GM12874 (cell line): ENCODE measurements around the gene EXD3.
A peak's percentile ranks its signal among the peaks of the same experiment; 100 is the strongest.

Source experiments
- TF ChIP-seq, protein P1 (sequence below): IDR thresholded peaks from 2 replicates; pipeline ENCODE4 v1.5.1; 2011; ENCODE audit warnings: low read depth, mild to moderate bottlenecking, control low read depth, low read length, moderate library complexity; ENCODE audit not compliant: insufficient read depth

The EXD3 gene

DNA sequence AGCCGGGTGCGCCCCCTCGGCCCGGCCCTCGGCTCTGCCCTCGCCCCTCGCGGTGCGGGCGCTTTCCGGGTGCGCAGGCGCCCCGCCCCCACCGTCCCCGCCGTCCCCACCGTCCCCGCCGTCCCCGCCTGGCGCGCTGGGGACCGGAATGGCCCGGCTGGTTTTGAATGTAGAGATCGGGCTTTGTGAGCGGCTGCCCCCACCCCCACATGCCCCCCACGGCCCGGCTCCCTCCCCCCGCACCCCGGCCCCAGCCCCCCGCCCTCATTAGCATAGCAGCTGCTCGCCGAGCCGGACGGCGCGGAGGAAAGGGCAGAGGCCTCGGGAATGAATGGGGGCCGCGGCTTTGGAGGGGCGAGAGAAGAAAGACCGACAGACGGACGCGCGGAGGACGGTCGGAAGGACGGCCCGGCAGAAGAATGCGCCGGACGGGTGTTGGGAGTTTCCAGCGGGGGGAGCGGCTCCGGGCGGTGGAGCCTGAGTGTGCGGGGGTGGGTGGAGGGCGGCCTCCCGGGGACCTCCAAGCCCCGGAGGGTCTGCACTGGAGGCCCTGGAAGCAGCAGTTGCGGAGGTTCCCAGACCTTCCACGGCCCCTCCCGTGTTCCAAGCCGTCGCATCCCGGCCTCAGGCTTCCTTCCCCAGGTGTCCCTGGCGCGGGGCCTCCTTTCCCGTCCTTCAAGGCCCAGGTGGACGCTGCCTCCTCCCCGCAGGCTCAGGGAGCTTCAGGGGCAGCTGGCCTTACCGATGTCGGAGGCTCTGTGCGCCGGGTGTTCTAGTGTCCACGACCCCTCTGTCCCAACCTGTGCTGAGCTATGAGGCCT is 126.9 kb downstream of the EXD3 start:
- TF ChIP-seq, protein P1, sequence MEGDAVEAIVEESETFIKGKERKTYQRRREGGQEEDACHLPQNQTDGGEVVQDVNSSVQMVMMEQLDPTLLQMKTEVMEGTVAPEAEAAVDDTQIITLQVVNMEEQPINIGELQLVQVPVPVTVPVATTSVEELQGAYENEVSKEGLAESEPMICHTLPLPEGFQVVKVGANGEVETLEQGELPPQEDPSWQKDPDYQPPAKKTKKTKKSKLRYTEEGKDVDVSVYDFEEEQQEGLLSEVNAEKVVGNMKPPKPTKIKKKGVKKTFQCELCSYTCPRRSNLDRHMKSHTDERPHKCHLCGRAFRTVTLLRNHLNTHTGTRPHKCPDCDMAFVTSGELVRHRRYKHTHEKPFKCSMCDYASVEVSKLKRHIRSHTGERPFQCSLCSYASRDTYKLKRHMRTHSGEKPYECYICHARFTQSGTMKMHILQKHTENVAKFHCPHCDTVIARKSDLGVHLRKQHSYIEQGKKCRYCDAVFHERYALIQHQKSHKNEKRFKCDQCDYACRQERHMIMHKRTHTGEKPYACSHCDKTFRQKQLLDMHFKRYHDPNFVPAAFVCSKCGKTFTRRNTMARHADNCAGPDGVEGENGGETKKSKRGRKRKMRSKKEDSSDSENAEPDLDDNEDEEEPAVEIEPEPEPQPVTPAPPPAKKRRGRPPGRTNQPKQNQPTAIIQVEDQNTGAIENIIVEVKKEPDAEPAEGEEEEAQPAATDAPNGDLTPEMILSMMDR, result no peak

DNA sequence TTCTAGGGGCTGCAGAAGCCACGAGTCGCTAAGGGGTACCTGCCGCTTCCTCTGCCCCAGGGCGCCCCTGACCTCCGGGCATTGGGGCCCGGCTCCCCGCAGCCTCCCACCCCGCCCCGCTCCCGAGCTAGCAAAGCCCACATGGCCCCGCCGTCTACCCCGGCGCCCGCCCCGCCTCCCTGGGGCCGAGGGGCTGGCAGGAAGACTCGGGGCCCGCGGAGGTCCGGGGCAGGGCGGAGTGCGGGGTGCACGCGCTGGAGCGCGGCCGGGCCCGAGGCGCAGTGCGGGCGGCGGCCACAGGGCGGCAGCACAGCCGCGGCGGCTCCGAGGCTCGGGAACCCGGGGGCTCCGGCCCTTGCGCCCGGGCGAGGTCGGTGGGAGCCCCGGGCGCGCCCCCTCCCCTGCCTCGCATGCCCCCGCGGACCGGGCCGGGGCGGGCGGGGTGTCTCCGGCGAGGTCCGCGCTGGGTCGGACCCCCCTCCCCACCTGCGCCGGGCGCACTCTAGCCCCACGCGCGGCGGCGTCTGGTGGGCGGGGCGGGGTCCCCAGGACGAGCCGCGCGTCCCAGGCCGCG is 127.6 kb downstream of the EXD3 start:
- TF ChIP-seq, protein P1, result peak; percentile 84

DNA sequence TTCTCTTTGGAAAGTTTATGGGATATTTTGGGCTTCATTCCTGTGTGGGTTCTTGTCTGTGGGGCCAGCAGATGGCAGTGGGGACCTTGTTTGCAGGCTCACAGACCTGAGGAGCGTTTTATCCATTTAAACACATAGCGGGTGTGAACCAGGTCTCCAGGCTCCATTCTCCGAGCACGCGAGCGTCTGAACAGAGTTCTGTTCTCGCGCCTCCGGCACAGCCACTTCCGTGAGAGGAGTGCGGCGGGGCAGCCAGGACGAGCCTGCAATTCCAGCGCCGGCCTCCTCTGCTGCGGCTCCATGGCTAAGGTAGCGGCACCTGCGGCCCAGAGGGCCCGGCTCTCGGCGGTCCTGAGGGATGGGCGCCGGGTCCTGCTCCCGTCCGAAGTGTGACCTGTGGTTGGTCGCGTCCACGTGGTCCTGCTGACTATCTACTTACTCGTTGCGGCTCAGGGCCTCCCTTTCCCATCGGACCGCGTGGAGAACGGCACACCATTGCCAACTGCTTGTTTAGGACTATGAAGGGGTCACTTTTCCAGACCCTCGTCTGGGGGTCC is 128.2 kb downstream of the EXD3 start:
- TF ChIP-seq, protein P1, result no peak

GRCh38 chr9:137294091-137294680 is 128.8 kb downstream of the EXD3 start:
- TF ChIP-seq, protein P1, result no peak

DNA sequence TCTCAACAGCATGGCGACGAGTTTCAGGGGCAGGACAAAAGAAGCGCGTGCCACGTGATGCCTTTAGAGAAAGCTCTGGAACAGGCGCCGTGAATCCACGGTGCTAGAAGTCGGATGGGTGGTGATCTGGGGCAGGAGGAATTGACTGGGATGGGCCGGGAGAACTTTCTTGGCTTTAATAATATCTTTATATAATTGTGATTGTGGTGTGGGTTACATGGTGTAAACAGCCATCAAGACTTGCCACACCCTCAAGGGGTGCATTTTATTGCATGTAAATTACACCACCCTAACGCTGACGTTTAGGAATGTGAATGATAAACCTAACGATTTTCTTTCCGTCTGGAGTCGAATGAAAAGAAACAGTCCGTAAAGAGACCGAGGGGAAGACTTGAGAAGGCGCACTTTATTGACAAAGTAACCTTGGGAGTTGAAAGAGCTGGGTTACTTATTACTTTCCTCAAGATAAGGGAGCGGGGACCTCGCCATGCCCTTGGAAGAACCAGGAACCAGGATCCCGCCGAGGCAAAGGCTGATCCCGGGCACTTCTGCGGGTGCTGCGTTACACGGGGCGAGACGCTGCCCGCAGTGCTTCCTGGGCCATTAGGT is 129.4 kb downstream of the EXD3 start:
- TF ChIP-seq, protein P1, result no peak

DNA sequence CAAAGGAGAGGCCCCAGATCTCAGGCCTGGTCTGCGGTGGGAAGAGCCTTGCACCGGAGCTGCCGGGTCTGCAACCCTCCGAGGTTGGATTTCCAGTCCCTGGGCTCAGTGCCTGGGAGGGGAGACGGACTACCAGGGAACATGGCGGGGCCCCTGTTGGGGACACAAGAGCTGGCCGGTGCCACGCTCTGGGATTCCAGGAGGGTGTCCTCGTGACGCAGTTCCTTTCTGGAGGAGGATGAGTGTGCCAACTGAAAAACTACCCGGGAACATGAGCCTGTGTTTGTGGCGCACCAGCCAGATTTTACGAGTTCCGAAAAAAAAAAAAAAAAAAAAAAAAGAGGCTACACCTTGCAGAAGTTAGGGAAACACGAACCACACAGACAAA is 129.9 kb downstream of the EXD3 start:
- TF ChIP-seq, protein P1, result no peak

- TF ChIP-seq, protein P1, result peak; percentile 55
Observed at GRCh38 chr9:137286975-137287383, 136.0 kb downstream of the EXD3 start.
